Karpas-422 (cell line): ENCODE data around the gene DNAH6. TPM values are rescaled to one million over a fixed set of nuclear protein-coding genes. Genes with fewer than 3 reads are reported as not detected.
A peak's percentile ranks its signal among the peaks of the same experiment; 100 is the strongest.

Experiments used
- DNase-seq: peaks from one replicate; pipeline ENCODE4 v3.0.0-alpha.2; 2015
- H2AFZ ChIP-seq: fragments of 200-600 bp; sonication (generic); 2 replicates; pipeline ENCODE4 v1.6.1; 2014; ENCODE audit warnings: antibody characterized with exemption, low read length, mixed read lengths
- H3K27ac ChIP-seq: fragments of 200-600 bp; sonication (generic); 2 replicates; pipeline ENCODE4 v1.5.1; 2014; ENCODE audit warnings: mild to moderate bottlenecking, low read length, moderate library complexity
- H3K27me3 ChIP-seq: fragments of 200-600 bp; sonication (generic); 2 replicates; pipeline ENCODE4 v1.6.1; 2014; ENCODE audit warnings: low read length, mixed read lengths
- H3K36me3 ChIP-seq: fragments of 200-600 bp; sonication (generic); 2 replicates; pipeline ENCODE4 v1.6.1; 2014; ENCODE audit warnings: low read length, mixed read lengths; ENCODE audit not compliant: insufficient read depth
- H3K4me1 ChIP-seq: fragments of 200-600 bp; sonication (generic); 2 replicates; pipeline ENCODE4 v1.6.1; 2014; ENCODE audit warnings: mild to moderate bottlenecking, low read length, mixed read lengths
- H3K4me2 ChIP-seq: fragments of 200-600 bp; sonication (generic); 2 replicates; pipeline ENCODE4 v1.6.1; 2014; ENCODE audit warnings: low read length, low read depth, mild to moderate bottlenecking; ENCODE audit not compliant: poor library complexity, severe bottlenecking
- H3K4me3 ChIP-seq: fragments of 200-600 bp; sonication (generic); 2 replicates; pipeline ENCODE4 v1.5.1; 2014; ENCODE audit warnings: mild to moderate bottlenecking, antibody characterized with exemption, low read length, mixed read lengths
- H3K79me2 ChIP-seq: fragments of 200-600 bp; sonication (generic); 2 replicates; pipeline ENCODE4 v1.6.1; 2014; ENCODE audit warnings: mild to moderate bottlenecking, low read length, mixed read lengths
- H3K9ac ChIP-seq: fragments of 200-600 bp; sonication (generic); 2 replicates; pipeline ENCODE4 v1.6.0; 2014; ENCODE audit warnings: low read length
- H3K9me2 ChIP-seq: fragments of 200-600 bp; sonication (generic), shearing (Covaris generic); replicated peaks from 2 replicates; pipeline ENCODE4 v1.6.0; 2014; ENCODE audit warnings: mild to moderate bottlenecking, low read length, moderate library complexity; ENCODE audit not compliant: insufficient read depth
- H3K9me3 ChIP-seq: fragments of 300-700, 200-600 bp; sonication (generic); 2 replicates; pipeline ENCODE4 v1.6.1; 2014; ENCODE audit warnings: low read length, mixed read lengths
- H4K20me1 ChIP-seq: fragments of 200-600 bp; sonication (generic); 2 replicates; pipeline ENCODE4 v1.6.1; 2014; ENCODE audit warnings: mild to moderate bottlenecking, antibody characterized with exemption, low read length, low read depth; ENCODE audit not compliant: insufficient read depth
- total RNA-seq: library from RNA; depleted of rRNA; stranded (reverse); fragments of >200 nt; shearing (Covaris generic); gene quantifications from 2 replicates; pipeline ENCODE4 v1.2.3, GENCODE V29; 2014; ENCODE audit warnings: low replicate concordance

Gene DNAH6
- total RNA-seq, 1 experiment from 2014 or later = 0.15 TPM

- Histone ChIP-seq H3K9me3 (peaks cover 4% of the 10 kb centered on the region; the same call in 1 of the 2 replicates), H3K36me3 (no peaks in the 10 kb centered on the region), H3K4me3 (no peak overlapping the region), H3K79me2 (no peaks in the 10 kb centered on the region), H4K20me1 (no peaks in the 10 kb centered on the region), H3K4me1 (no peaks in the 10 kb centered on the region), H3K9ac (no peak overlapping the region), H2AFZ (no peak overlapping the region), H3K9me2 (no peaks in the 10 kb centered on the region), H3K4me2 (no peak overlapping the region), H3K27me3 (0 out of 2 replicates have a peak, but pooled peaks cover 6% of the 10 kb centered on the region), H3K27ac (no peak overlapping the region)
- no peak for DNase-seq
Observed at GRCh38 chr2:84849271-84849952, 333.1 kb downstream of the DNAH6 start.

DNA sequence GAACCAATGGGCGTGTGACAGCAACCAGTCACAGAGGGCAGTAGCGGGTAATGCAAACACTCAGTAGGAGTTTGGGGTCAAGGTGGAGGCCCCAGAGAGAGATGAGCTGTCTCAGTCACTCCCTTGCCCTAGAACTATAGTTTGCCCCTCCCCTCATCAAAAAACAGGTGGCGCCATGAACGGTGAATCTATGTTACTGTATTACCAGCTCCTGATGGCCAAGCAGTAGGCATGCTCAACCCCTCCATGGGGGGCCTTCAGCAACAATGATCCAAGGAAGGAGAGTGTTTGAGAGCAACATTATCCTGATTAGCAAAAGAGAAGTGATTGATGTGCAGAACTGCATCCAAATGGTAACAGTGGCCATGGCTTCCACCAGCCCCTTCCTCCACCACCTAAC lies 334.2 kb downstream of the DNAH6 start:
- H3K9ac ChIP-seq = no peak overlapping the region
- H3K9me3 ChIP-seq = peaks cover 4% of the 10 kb centered on the region; the same call in 1 of the 2 replicates
- no peaks in the 10 kb centered on the region for H3K79me2 ChIP-seq
- no peaks in the 10 kb centered on the region for H3K9me2 ChIP-seq
- H4K20me1 ChIP-seq = no peaks in the 10 kb centered on the region
- no peak overlapping the region for H3K27ac ChIP-seq
- H3K4me1 ChIP-seq = no peaks in the 10 kb centered on the region
- 0 out of 2 replicates have a peak, but pooled peaks cover 6% of the 10 kb centered on the region for H3K27me3 ChIP-seq
- no peak for DNase-seq
- H3K4me2 ChIP-seq = no peak overlapping the region
- H2AFZ ChIP-seq = no peak overlapping the region
- no peaks in the 10 kb centered on the region for H3K36me3 ChIP-seq
- no peak overlapping the region for H3K4me3 ChIP-seq

- H3K27ac ChIP-seq = no peak overlapping the region
- no peaks in the 10 kb centered on the region for H3K9me2 ChIP-seq
- H4K20me1 ChIP-seq = no peaks in the 10 kb centered on the region
- no peaks in the 10 kb centered on the region for H3K36me3 ChIP-seq
- no peak for DNase-seq
- peaks cover 4% of the 10 kb centered on the region for H3K4me1 ChIP-seq
- H3K9me3 ChIP-seq = peaks cover 4% of the 10 kb centered on the region; the same call in 1 of the 2 replicates
- no peak overlapping the region for H3K9ac ChIP-seq
- H3K4me3 ChIP-seq = no peak overlapping the region
- no peaks in the 10 kb centered on the region for H3K79me2 ChIP-seq
- H3K4me2 ChIP-seq = no peak overlapping the region
- H3K27me3 ChIP-seq = 0 out of 2 replicates have a peak, but pooled peaks cover 6% of the 10 kb centered on the region
- no peak overlapping the region for H2AFZ ChIP-seq
Observed at GRCh38 chr2:84851876-84852275, 335.6 kb downstream of the DNAH6 start.

DNA sequence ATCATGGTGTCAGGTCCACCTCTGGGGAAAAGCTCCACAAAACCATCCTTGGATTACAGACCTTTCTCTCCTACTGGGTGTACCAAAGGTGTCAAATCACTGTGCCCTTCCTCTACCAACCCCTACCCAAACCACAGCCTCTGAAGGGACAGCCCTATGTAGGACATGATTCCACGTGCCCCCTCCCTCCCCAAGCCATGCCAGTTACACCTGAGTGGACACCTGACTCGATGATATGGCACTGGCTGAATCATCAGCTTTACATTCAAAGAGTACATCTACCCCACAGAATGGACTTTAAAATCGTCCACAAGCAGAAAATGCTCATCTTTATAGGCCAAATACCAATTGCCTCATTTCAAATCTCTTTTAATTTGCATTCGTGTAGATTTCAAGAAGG lies 338.6 kb downstream of the DNAH6 start:
- Histone ChIP-seq H3K4me3 (no peak overlapping the region), H3K9me3 (peaks cover 4% of the 10 kb centered on the region; the same call in 1 of the 2 replicates), H3K4me1 (peaks cover 9% of the 10 kb centered on the region), H4K20me1 (no peaks in the 10 kb centered on the region), H3K9ac (no peak overlapping the region), H3K27me3 (no peaks in the 10 kb centered on the region), H3K4me2 (no peak overlapping the region), H3K9me2 (no peaks in the 10 kb centered on the region), H3K27ac (no peak overlapping the region), H2AFZ (no peak overlapping the region), H3K79me2 (no peaks in the 10 kb centered on the region), H3K36me3 (no peaks in the 10 kb centered on the region)
- no peak for DNase-seq

GRCh38 chr2:84855731-84856130 lies 339.4 kb downstream of the DNAH6 start:
- H3K4me2 ChIP-seq = no peak overlapping the region
- H2AFZ ChIP-seq = no peak overlapping the region
- no peaks in the 10 kb centered on the region for H3K9me2 ChIP-seq
- no peaks in the 10 kb centered on the region for H4K20me1 ChIP-seq
- DNase-seq = no peak
- H3K4me1 ChIP-seq = peaks cover 9% of the 10 kb centered on the region
- no peak overlapping the region for H3K27ac ChIP-seq
- H3K79me2 ChIP-seq = no peaks in the 10 kb centered on the region
- no peak overlapping the region for H3K4me3 ChIP-seq
- H3K27me3 ChIP-seq = no peaks in the 10 kb centered on the region
- peaks cover 4% of the 10 kb centered on the region; the same call in 1 of the 2 replicates for H3K9me3 ChIP-seq
- H3K9ac ChIP-seq = no peak overlapping the region
- H3K36me3 ChIP-seq = no peaks in the 10 kb centered on the region

DNA sequence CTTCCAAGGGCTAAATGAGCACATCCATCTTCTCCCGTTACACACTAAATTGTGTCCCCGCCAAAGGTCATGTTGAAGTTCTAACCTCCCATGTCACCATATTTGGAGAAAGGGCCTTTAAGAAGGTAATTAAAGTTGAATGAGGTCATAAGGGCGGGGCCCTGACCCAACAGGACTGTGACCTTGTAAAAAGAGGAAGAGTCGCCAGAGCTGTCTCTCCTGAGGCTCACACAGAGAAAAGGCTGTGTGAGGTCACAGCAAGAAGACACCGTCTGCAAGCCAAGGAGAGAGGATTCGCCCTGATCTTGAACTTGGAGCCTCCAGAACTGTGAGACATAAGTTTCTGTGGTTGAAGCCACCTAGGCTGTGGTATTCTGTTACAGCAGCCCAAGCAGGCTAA lies 340.5 kb downstream of the DNAH6 start:
- no peaks in the 10 kb centered on the region for H3K36me3 ChIP-seq
- no peak overlapping the region for H3K9ac ChIP-seq
- H3K4me3 ChIP-seq = no peak overlapping the region
- DNase-seq = peak; percentile 82
- H3K27ac ChIP-seq = no peak overlapping the region
- H3K4me1 ChIP-seq = peaks cover 9% of the 10 kb centered on the region
- no peaks in the 10 kb centered on the region for H3K79me2 ChIP-seq
- H2AFZ ChIP-seq = no peak overlapping the region
- no peaks in the 10 kb centered on the region for H3K9me2 ChIP-seq
- H3K9me3 ChIP-seq = peaks cover 4% of the 10 kb centered on the region; the same call in 1 of the 2 replicates
- no peaks in the 10 kb centered on the region for H3K27me3 ChIP-seq
- no peaks in the 10 kb centered on the region for H4K20me1 ChIP-seq
- no peak overlapping the region for H3K4me2 ChIP-seq

- H3K36me3 ChIP-seq = no peaks in the 10 kb centered on the region
- H3K4me1 ChIP-seq = peaks cover 9% of the 10 kb centered on the region
- H4K20me1 ChIP-seq = no peaks in the 10 kb centered on the region
- no peak for DNase-seq
- no peak overlapping the region for H3K4me3 ChIP-seq
- no peak overlapping the region for H3K4me2 ChIP-seq
- H3K9me3 ChIP-seq = peaks cover 4% of the 10 kb centered on the region; the same call in 1 of the 2 replicates
- no peak overlapping the region for H3K27ac ChIP-seq
- no peak overlapping the region for H3K9ac ChIP-seq
- no peaks in the 10 kb centered on the region for H3K79me2 ChIP-seq
- H3K27me3 ChIP-seq = no peaks in the 10 kb centered on the region
- no peaks in the 10 kb centered on the region for H3K9me2 ChIP-seq
- no peak overlapping the region for H2AFZ ChIP-seq
Observed at GRCh38 chr2:84857566-84857965, 341.3 kb downstream of the DNAH6 start.

- DNase-seq = peak; percentile 69
- H3K36me3 ChIP-seq = no peaks in the 10 kb centered on the region
- no peak overlapping the region for H2AFZ ChIP-seq
- no peak overlapping the region for H3K4me3 ChIP-seq
- H3K4me2 ChIP-seq = no peak overlapping the region
- H3K4me1 ChIP-seq = peaks cover 9% of the 10 kb centered on the region
- H3K27me3 ChIP-seq = no peaks in the 10 kb centered on the region
- no peak overlapping the region for H3K27ac ChIP-seq
- no peaks in the 10 kb centered on the region for H3K9me3 ChIP-seq
- no peak overlapping the region for H3K9ac ChIP-seq
- H4K20me1 ChIP-seq = no peaks in the 10 kb centered on the region
- H3K9me2 ChIP-seq = no peaks in the 10 kb centered on the region
- H3K79me2 ChIP-seq = no peaks in the 10 kb centered on the region
Observed at GRCh38 chr2:84858123-84858522, 341.8 kb downstream of the DNAH6 start.
